Cardiac fibroblast (primary cell): Measurements from ENCODE around the gene FER.

Source experiments
- DNase-seq, 2 donors: peaks; one replicate each; pipeline versions ENCODE4 v3.0.0 to v3.0.0-alpha.2; 2010; ENCODE audit warnings: low read depth in 2 of 2
- H3K4me3 ChIP-seq, 2 donors: replicated peaks in 1 of 2; 1 replicate in 1 of 2; 2 replicates in 1 of 2; pipeline ENCODE4 v1.5.1; 2011; ENCODE audit warnings: low read depth in 2 of 2, low read length in 2 of 2, mild to moderate bottlenecking in 2 of 2, moderate library complexity in 1 of 2
- CTCF ChIP-seq: IDR thresholded peaks from one replicate; pipeline ENCODE4 v1.5.1; 2011; ENCODE audit warnings: low read depth, mild to moderate bottlenecking, low read length, inconsistent platforms

The FER gene

GRCh38 chr5:108935611-108936010, 187.9 kb downstream of the FER start:
- H3K4me3 ChIP-seq, result no peak overlapping the region
- DNase-seq, result no peak
- TF ChIP-seq CTCF, result no peak

DNA sequence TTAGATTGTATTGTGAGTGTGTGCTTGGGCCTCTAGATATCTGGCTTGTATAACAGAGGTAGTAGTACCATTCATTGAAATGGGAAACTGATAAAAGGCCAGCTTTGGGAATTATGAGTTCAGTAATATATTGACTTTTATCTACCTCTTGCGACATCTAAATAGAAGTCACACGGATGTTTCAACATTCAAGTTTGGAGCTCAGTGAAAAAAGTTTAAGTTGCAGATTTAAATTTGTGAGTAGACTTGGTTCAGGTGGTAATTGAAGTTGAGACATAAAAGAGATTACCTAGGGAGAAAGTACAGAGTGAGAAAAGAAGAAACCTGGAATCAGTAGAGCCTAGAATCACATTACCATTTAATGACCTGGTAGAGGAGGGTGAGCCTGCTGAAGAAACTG, 189.5 kb downstream of the FER start:
- no peak for DNase-seq
- no peak for TF ChIP-seq CTCF
- no peak overlapping the region for H3K4me3 ChIP-seq

DNA sequence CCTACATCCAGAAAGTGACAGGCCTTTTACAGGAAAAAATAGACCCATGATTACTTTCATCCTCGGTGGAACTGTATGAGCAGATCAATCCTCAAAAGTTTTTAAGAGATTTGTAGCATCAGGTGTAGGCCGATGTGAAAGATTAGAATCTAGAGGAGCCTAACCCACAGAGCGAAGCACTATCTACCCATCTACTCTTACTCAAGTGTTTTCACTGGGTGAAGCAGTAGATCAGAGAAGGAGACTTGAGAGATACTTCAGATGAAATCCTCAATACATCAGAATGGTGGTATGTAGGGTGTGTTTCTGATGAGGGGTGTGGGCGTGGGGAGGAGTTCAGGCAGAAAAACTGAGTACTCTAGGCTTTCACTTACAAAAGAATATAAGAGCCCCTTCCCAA, 192.8 kb downstream of the FER start:
- no peak for TF ChIP-seq CTCF
- no peak for DNase-seq
- H3K4me3 ChIP-seq, result no peak overlapping the region

DNA sequence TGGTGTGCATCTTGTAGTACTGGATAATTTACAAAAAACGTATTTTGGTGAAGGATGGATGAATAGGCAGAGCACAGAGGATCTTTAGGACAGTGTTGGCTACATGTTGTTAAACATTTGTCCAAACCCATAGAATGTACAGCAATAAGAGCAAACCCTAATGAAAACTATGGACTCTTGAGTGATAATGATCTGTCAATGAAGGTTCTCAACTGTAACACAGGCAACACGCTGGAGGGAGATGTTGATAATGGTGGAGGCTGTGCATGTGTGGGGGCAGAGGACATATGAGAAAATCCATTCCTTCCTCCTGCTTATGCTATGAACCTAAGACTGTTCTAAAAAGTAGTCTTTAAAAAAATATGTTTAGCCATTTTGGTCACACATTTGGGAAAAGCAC, 194.0 kb downstream of the FER start:
- no peak for TF ChIP-seq CTCF
- DNase-seq, result no peak
- no peak overlapping the region for H3K4me3 ChIP-seq

- H3K4me3 ChIP-seq, result no peak overlapping the region
- TF ChIP-seq CTCF, result no peak
- no peak for DNase-seq
Observed at GRCh38 chr5:108942701-108943100, 195.0 kb downstream of the FER start.

DNA sequence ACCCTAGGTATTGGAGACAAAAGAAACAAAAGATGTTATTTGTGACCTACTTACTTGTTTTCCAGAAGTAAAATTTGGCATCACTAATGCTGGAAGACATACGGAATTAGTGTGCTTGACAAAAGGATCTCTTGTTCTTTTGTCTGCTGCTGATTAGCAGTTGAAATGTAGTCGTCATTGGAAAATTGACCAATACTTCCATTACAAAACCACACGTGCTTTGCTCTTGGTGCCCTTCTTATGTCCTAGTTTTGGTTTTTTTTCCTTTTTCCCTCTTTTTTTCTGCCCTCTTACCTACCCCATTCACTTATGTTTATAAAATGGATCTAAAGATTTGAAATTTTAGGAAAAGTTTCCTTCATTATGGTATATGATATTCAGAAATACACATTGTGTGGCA, 197.4 kb downstream of the FER start:
- peak in 1 of 2 donors; percentile 4 for DNase-seq
- no peak for TF ChIP-seq CTCF
- no peak overlapping the region for H3K4me3 ChIP-seq

GRCh38 chr5:108946008-108946407, 198.3 kb downstream of the FER start:
- no peak for DNase-seq
- no peak overlapping the region for H3K4me3 ChIP-seq
- no peak for TF ChIP-seq CTCF
